Heart right ventricle (tissue), 16 donors: ENCODE results near the gene COL12A1. TPM values are rescaled to one million over a fixed set of nuclear protein-coding genes. Genes with fewer than 3 reads are reported as not detected.

Experiments used
- ATAC-seq, 8 donors: fragments of 200-7000 bp; cut with Tn5 transposase; one replicate each; pipeline ENCODE4 v1.9.1; 2020; ENCODE audit warnings: mild to moderate bottlenecking in 8 of 8, moderate library complexity in 8 of 8, moderate number of reproducible peaks in 1 of 8
- DNase-seq, 2 donors: peaks; one replicate each; pipeline ENCODE4 v3.0.0-alpha.2; 2020
- H3K27ac ChIP-seq, 10 donors: fragments of 200-600 bp; sonication (generic) in 2 of 10; one replicate each; pipeline versions ENCODE4 v1.5.0 to v1.8.0; 2020 to 2022; ENCODE audit warnings: mild to moderate bottlenecking in 3 of 10
- H3K27me3 ChIP-seq, 7 donors: fragments of 200-600 bp; one replicate each; pipeline ENCODE4 v1.8.0; 2021 to 2022; ENCODE audit warnings: mild to moderate bottlenecking in 2 of 7
- H3K36me3 ChIP-seq, 9 donors: fragments of 200-600 bp; sonication (generic) in 1 of 9; one replicate each; pipeline versions ENCODE4 v1.5.0 to v1.8.0; 2020 to 2022; ENCODE audit warnings: mild to moderate bottlenecking in 2 of 9
- H3K4me1 ChIP-seq, 9 donors: fragments of 200-600 bp; sonication (generic) in 1 of 9; one replicate each; pipeline versions ENCODE4 v1.5.0 to v1.8.0; 2020 to 2022; ENCODE audit warnings: mild to moderate bottlenecking in 4 of 9
- H3K4me3 ChIP-seq, 10 donors: fragments of 200-600 bp; sonication (generic) in 2 of 10; one replicate each; pipeline versions ENCODE4 v1.5.0 to v1.8.0; 2020 to 2022; ENCODE audit warnings: mild to moderate bottlenecking in 7 of 10, moderate library complexity in 2 of 10
- H3K9me3 ChIP-seq, 11 donors: fragments of 200-600 bp in 10 of 11; sonication (generic) in 2 of 11; one replicate each; pipeline versions ENCODE4 v1.5.0 to v1.8.0; 2013 to 2022; ENCODE audit warnings: mild to moderate bottlenecking in 2 of 11, control low read depth in 1 of 11, moderate library complexity in 1 of 11
- CTCF ChIP-seq, 9 donors: fragments of 200-600 bp; sonication (generic) in 2 of 9; IDR thresholded peaks; one replicate each; pipeline versions ENCODE4 v1.5.0 to v1.8.0; 2021 to 2022; ENCODE audit warnings: antibody characterized with exemption in 9 of 9, mild to moderate bottlenecking in 5 of 9, moderate library complexity in 1 of 9
- WGBS, 2 donors: extraction: QIAGEN DNeasy Blood & Tissue Kit; methylation state at CpG; one replicate each; pipeline ENCODE4 v1.1.7; 2013; ENCODE audit warnings: inconsistent platforms in 1 of 2; 5-methylcytosine and 5-hydroxymethylcytosine counted together
- intact Hi-C, 10 donors: fragments of 100-400 bp; cut with DNase I; formaldehyde crosslinking; loops; one replicate each; pipeline versions ENCODE4 v1.11.1 to v1.14.2; 2022
- polyA plus RNA-seq, 2 donors: library from polyadenylated mRNA; stranded (reverse); fragments of 200-250 nt; gene quantifications; one replicate each; pipeline ENCODE4 v1.2.3, GENCODE V29; 2013
- total RNA-seq, 10 donors: library from RNA; stranded (reverse); fragmentation: NEBNext Ultra II Directional in 3 of 10; extraction: Animal tissue kit (Norgen Biotek cat#: 25700) in 3 of 10; gene quantifications; one replicate each; pipeline versions ENCODE4 v1.2.1 to v1.2.4, GENCODE V29; 2021 to 2023
- donor health status: Arrhythmogenic right ventricular cardiomyopathy.
- donor health status: ischemic (EF 13 %, LVEDD 7.1; RV severe dilation, severe dysfunction).
- donor health status: healthy with polysubstance abuse.
- donor health status: DM: no; HTN: yes; CAD: no.
- donor health status: DM: no; HTN: no; CAD: no.
- donor health status: ischemic (EF 25% LVEDD 6.9; RV normal size, moderate dysfunction).
- donor health status: ischemic (EF 25% LVEDD 5.7; RV mildly dilated, moderate dysfunction).
- donor health status: healthy.
- donor health status: DM: yes; HTN: yes; CAD: no.
- donor health status: Ischemic cardiomyopathy.
- donor health status: ischemic (EF 35%, LVEDD 5.7; RV mildly dilated, moderate dysfunction).
- donor health status: nonischemic (EF 11% LVEDD 7.7; RV severe dilation, severe dysfunction).
- donor health status: DM: yes; HTN: yes; CAD: no.
- donor health status: PGD.
- donor health status: ischemic (EF 29% LVEDD 5.4; RV normal size, mild dysfunction).
- donor health status: nonischemic (EF 23%, LVEDD 6.1; RV moderate dilation, normal function).

COL12A1 gene
- total and polyA plus RNA-seq, 12 donors = 5.7 to 27.0 (median 16.1) TPM

GRCh38 chr6:75143191-75143590 is 62.7 kb downstream of the COL12A1 start:
- DNase-seq = no peak
- ATAC-seq = no peak
- 68 to 77% methylated on average over 3 of the region's 3 CpGs for WGBS, 2 donors
- H3K4me3 ChIP-seq = no peak overlapping the region
- intact Hi-C loops = no loop called here
- H3K9me3 ChIP-seq = no peaks in the 10 kb centered on the region
- peaks cover 0 to 17% (median 0%) of the 10 kb centered on the region in 9 donors for H3K4me1 ChIP-seq
- no peak for TF ChIP-seq CTCF (IDR thresholded peaks at IDR 0.05)
- no peaks in the 10 kb centered on the region for H3K27me3 ChIP-seq
- peak overlapping the region in 1 of 10 donors; percentile 9 for H3K27ac ChIP-seq
- H3K36me3 ChIP-seq = peaks cover 0 to 38% (median 0%) of the 10 kb centered on the region in 9 donors

- no peaks in the 10 kb centered on the region for H3K27me3 ChIP-seq
- H3K4me3 ChIP-seq = no peak overlapping the region
- no peaks in the 10 kb centered on the region for H3K9me3 ChIP-seq
- peak overlapping the region in 2 of 10 donors; percentile 9 to 14 for H3K27ac ChIP-seq
- H3K36me3 ChIP-seq = peaks cover 0 to 42% (median 0%) of the 10 kb centered on the region in 9 donors
- intact Hi-C loops = no loop called here
- WGBS, 2 donors = 68 to 73% methylated on average over 2 of the region's 2 CpGs
- peak in 2 of 8 donors; percentile 26 to 39 for ATAC-seq
- no peak for TF ChIP-seq CTCF (IDR thresholded peaks at IDR 0.05)
- H3K4me1 ChIP-seq = peaks cover 0 to 17% (median 0%) of the 10 kb centered on the region in 9 donors
- DNase-seq = no peak
Measured at GRCh38 chr6:75142721-75143120, 63.1 kb downstream of the COL12A1 start.

- Histone ChIP-seq H3K4me1 (no peaks in the 10 kb centered on the region), H3K27ac (no peak overlapping the region), H3K9me3 (no peaks in the 10 kb centered on the region), H3K27me3 (no peaks in the 10 kb centered on the region), H3K4me3 (no peak overlapping the region), H3K36me3 (peaks cover 0 to 62% (median 7%) of the 10 kb centered on the region in 9 donors)
- 85 to 92% methylated on average over 3 of the region's 3 CpGs for WGBS, 2 donors
- DNase-seq (no peak), ATAC-seq (no peak)
- TF ChIP-seq CTCF (IDR thresholded peaks at IDR 0.05) = no peak
- intact Hi-C loops = no loop called here
Measured at GRCh38 chr6:75135876-75136275, 70.0 kb downstream of the COL12A1 start.

- no peak for DNase-seq
- no peaks in the 10 kb centered on the region for H3K27me3 ChIP-seq
- TF ChIP-seq CTCF (IDR thresholded peaks at IDR 0.05) = no peak
- H3K36me3 ChIP-seq = peaks cover 0 to 66% (median 7%) of the 10 kb centered on the region in 9 donors
- no peaks in the 10 kb centered on the region for H3K4me1 ChIP-seq
- no peak overlapping the region for H3K4me3 ChIP-seq
- ATAC-seq = no peak
- H3K27ac ChIP-seq = no peak overlapping the region
- WGBS, 2 donors = 61 to 77% methylated on average over 6 of the region's 6 CpGs
- H3K9me3 ChIP-seq = no peaks in the 10 kb centered on the region
- intact Hi-C loops = no loop called here
Measured at GRCh38 chr6:75135450-75135849, 70.4 kb downstream of the COL12A1 start.
